ENCODE results near the gene NCF4. TPM values are rescaled to one million over a fixed set of nuclear protein-coding genes. Genes with fewer than 3 reads are reported as not detected.

The NCF4 gene
- total RNA-seq, 1 experiment from 2014 or later, result not detected

GRCh38 chr22:36870250-36870649 lies 9.4 kb downstream of the NCF4 start:
- no peaks in the 10 kb centered on the region; the same call in 1 of the 2 replicates for H3K27me3 ChIP-seq (ENCODE audit: insufficient read depth, low read length)
- H3K9me3 Mint-ChIP-seq, result peaks cover 8 to 12% of the 10 kb centered on the region in 2 experiments; a peak in 3 of 5 replicates
- H2BK12ac ChIP-seq (ENCODE audit: insufficient read length, low read depth, low read length), result no peak overlapping the region
- H3K18ac ChIP-seq (ENCODE audit: insufficient read length, low read depth, low read length), result no peak overlapping the region
- H2BK5ac ChIP-seq (ENCODE audit: insufficient read length, low read length), result no peak overlapping the region
- H4K5ac ChIP-seq (ENCODE audit: insufficient read length, low read depth, low read length), result no peak overlapping the region
- H3K79me1 ChIP-seq (ENCODE audit: insufficient read depth, low read depth, low read length, poor library complexity, severe bottlenecking), result no peaks in the 10 kb centered on the region
- H3K9me3 ChIP-seq (ENCODE audit: control insufficient read depth, low read depth, low read length), result no peaks in the 10 kb centered on the region
- H3K4me1 Mint-ChIP-seq, result peaks cover 5 to 8% of the 10 kb centered on the region in 2 experiments; a peak in 3 of 4 replicates
- H3K23me2 ChIP-seq (ENCODE audit: insufficient read length, low read depth, low read length, poor library complexity, severe bottlenecking), result no peaks in the 10 kb centered on the region
- no peak overlapping the region for H2BK120ac ChIP-seq (ENCODE audit: low read depth, low read length, poor library complexity, severe bottlenecking)
- WGBS (ENCODE audit: extremely low coverage, insufficient read length, low lambda C conversion rate), result no CpG with 5 or more reads among the region's 14 CpGs
- TF ChIP-seq, protein P1, sequence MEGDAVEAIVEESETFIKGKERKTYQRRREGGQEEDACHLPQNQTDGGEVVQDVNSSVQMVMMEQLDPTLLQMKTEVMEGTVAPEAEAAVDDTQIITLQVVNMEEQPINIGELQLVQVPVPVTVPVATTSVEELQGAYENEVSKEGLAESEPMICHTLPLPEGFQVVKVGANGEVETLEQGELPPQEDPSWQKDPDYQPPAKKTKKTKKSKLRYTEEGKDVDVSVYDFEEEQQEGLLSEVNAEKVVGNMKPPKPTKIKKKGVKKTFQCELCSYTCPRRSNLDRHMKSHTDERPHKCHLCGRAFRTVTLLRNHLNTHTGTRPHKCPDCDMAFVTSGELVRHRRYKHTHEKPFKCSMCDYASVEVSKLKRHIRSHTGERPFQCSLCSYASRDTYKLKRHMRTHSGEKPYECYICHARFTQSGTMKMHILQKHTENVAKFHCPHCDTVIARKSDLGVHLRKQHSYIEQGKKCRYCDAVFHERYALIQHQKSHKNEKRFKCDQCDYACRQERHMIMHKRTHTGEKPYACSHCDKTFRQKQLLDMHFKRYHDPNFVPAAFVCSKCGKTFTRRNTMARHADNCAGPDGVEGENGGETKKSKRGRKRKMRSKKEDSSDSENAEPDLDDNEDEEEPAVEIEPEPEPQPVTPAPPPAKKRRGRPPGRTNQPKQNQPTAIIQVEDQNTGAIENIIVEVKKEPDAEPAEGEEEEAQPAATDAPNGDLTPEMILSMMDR (conservative IDR thresholded peaks at IDR 0.05), result no peak
- H3K27ac Mint-ChIP-seq, result peak overlapping the region in 1 of 3 experiments; percentile 43; a peak in 1 of 7 replicates
- H2BK15ac ChIP-seq (ENCODE audit: low read depth, low read length), result no peak overlapping the region
- peak overlapping the region; percentile 47; the same call in 1 of the 2 replicates for H3K14ac ChIP-seq (ENCODE audit: insufficient read depth, low read length)
- no peak for DNase-seq
- no peaks in the 10 kb centered on the region for H3K79me2 ChIP-seq (ENCODE audit: insufficient read depth, low read length)
- no peak overlapping the region for H3K56ac ChIP-seq (ENCODE audit: insufficient read length, low read depth, low read length)
- H3T11ph ChIP-seq (ENCODE audit: low read length), result no peak overlapping the region
- no peak overlapping the region for H4K91ac ChIP-seq (ENCODE audit: insufficient read length, low read depth, low read length)
- no peak overlapping the region for H3K9ac ChIP-seq (ENCODE audit: extremely low read depth, insufficient read length, low read length)
- H2AFZ ChIP-seq (ENCODE audit: low read length), result no peak overlapping the region
- no peaks in the 10 kb centered on the region for H3K4me1 ChIP-seq (ENCODE audit: insufficient read depth, low read length)
- H3K23ac ChIP-seq (ENCODE audit: insufficient read length, low read depth, low read length), result no peak overlapping the region
- no peak overlapping the region for H2BK20ac ChIP-seq (ENCODE audit: low read depth, low read length, poor library complexity, severe bottlenecking)
- H3K4ac ChIP-seq (ENCODE audit: low read depth, low read length), result no peak overlapping the region
- H4K20me1 ChIP-seq (ENCODE audit: control insufficient read depth, insufficient read depth, insufficient read length), result no peaks in the 10 kb centered on the region
- H4K8ac ChIP-seq (replicated peaks; ENCODE audit: insufficient read length, low read depth, low read length), result no peak overlapping the region
- no peak overlapping the region for H3K27ac ChIP-seq (ENCODE audit: insufficient read length, low read depth, low read length)
- no peak overlapping the region for H2AK5ac ChIP-seq (ENCODE audit: insufficient read length, low read length)
- H3K4me2 ChIP-seq (ENCODE audit: insufficient read depth, insufficient read length, low read length), result no peak overlapping the region
- H3K4me3 Mint-ChIP-seq, result no peak overlapping the region
- peaks cover 50% of the 10 kb centered on the region for H3K27me3 Mint-ChIP-seq (ENCODE audit: low read depth)
- no peaks in the 10 kb centered on the region for H3K36me3 Mint-ChIP-seq (ENCODE audit: insufficient read depth in 1 of 3, low read depth in 3 of 3)
